GM11168 (cell line): ENCODE data around the gene CMTM8.

Experiments used
- in situ Hi-C: fragments of 300-500 bp; cut with MboI; formaldehyde crosslinking; loops from one replicate; pipeline ENCODE4 v1.12.0; 2022; ENCODE audit warnings: low sequenced_read_pairs; ENCODE audit not compliant: unreplicated experiment

Gene CMTM8

GRCh38 chr3:32302601-32303398 is 64.3 kb downstream of the CMTM8 start:
- in situ Hi-C loops: no loop called here

GRCh38 chr3:32303399-32303747 is 64.9 kb downstream of the CMTM8 start:
- in situ Hi-C loops: no loop called here

GRCh38 chr3:32303977-32304881 is 65.7 kb downstream of the CMTM8 start:
- in situ Hi-C loops: no loop called here

DNA sequence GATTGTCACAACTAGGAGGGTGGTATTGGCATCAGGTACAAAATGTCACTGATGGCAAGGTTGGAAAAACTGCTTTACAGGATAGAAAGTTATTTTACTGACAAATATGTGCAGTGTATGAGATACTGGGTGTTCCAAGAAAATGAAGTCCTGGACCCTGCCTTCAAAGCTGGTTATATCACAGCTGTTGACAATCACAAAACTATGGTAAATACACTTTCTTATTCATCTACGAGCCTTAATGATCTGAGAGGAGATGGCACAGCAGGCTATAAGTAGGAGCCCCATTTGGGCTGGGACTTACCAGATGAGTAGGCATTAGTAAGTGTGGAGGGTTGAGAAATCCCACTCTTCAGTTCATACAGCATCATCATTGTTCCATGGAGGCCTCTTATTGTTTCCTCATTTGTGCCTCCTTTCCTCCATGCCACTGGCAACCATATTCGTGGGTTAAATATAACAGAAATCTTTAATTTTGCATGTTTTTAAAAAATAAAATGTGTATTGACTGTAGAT is 66.9 kb downstream of the CMTM8 start:
- in situ Hi-C loops: no loop called here

DNA sequence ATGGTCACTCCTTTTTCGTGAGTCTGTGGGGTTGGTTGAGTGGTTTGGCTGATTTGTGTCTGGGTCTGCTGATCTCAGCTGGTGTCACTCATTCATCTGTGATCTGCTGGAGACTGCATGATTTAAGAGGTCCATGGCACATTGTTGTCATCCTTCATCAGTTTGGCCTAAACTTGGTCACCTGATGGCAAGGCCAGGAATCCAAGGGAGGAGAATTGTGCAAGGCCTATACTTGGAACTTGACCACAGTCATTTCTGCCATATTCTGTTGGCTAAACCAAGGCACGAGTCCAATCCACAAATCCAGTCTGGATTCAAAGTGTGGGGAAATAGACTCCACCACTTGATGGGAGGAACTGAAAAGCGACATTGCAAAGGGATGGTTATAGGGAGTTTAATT is 67.6 kb downstream of the CMTM8 start:
- in situ Hi-C loops: no loop called here

DNA sequence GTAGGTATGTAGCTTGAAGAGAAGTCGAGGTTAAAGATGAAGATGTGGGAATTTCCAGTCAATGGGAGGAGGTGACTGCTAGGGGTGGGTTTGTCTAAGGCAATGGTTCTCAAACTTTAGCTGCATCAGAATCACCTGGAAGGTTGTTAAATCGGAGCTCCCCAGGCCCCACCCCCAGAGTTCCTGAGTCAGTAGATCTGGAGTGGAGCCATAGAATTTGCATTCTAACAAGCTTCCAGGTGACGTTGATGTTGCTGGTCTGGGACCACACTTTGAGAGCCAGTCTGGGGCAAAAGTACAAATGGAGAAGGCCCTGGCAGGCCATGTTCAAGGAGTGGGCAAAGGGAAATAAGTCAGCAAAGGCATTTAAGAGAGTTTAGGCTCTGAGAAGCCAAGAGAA is 69.1 kb downstream of the CMTM8 start:
- in situ Hi-C loops: no loop called here

DNA sequence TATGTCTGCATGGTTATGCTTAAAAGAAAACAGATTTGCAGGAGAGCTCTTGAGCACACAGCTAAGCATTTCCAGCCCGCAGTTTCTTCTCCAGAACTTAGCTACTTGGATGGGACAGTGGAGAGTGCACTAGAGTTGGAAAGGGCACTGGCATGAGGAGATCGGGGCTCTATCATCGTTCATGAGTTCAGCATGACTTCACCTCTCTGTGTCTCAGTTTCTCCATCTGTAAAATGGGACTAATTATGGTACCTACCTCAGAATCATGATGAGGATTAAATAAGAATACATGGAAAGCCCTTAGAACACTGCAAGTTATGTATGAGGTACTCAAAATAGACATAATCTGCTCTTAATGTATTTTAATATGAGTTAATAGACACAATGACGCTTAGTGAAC is 69.9 kb downstream of the CMTM8 start:
- in situ Hi-C loops: no loop called here

DNA sequence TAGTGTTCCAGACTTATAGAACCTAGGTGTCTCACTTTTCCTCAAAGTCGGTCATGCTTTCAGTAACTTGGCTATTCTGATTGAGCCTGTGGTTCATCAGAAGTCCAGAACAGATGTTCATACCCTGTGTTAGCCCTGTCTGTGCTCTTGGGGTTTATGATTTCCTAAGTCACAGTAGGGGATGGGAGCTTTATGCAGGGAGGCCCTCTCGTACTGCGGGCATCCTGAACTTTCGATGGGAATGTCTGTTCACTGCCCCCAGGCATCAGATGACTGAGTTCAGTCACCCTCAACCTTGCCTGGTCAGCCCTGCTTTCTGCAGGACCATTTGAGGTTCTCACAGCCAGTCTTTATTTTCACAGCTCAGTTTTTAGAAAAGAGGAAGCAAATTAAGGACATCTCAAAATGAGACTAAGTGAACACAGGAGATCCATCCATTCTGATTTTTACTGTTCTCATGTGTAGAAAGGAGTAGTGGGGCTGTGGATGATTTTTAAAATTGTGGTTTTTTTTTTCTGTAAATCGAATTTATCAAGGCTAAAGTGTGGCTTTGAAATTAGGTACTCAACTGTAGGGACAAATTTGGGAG is 71.3 kb downstream of the CMTM8 start:
- in situ Hi-C loops: no loop called here

DNA sequence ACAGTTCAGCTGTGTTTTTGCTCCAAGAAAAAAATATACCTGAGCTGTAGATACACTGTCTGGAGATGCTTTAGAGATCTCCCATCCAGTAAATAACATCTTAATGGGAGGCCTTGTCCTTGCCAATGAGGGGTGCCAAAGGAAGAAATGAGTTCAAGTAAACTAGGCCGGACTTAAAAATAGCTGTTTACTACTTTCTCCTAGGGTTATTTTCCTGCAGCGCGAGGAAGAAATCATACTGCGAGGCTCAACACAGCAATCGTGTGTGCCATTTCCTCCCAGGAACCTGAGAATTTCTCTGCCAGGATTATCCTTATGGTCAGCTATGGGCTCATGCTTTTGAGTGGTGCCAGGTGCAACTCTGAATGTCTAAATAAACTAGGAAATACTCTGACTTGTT is 71.9 kb downstream of the CMTM8 start:
- in situ Hi-C loops: no loop called here

GRCh38 chr3:32310918-32311839 is 72.7 kb downstream of the CMTM8 start:
- in situ Hi-C loops: no loop called here

GRCh38 chr3:32312251-32312650 is 73.8 kb downstream of the CMTM8 start:
- in situ Hi-C loops: no loop called here

- in situ Hi-C loops: no loop called here
These were observed 74.7 kb downstream of the CMTM8 start for GRCh38 chr3:32313169-32313568.

DNA sequence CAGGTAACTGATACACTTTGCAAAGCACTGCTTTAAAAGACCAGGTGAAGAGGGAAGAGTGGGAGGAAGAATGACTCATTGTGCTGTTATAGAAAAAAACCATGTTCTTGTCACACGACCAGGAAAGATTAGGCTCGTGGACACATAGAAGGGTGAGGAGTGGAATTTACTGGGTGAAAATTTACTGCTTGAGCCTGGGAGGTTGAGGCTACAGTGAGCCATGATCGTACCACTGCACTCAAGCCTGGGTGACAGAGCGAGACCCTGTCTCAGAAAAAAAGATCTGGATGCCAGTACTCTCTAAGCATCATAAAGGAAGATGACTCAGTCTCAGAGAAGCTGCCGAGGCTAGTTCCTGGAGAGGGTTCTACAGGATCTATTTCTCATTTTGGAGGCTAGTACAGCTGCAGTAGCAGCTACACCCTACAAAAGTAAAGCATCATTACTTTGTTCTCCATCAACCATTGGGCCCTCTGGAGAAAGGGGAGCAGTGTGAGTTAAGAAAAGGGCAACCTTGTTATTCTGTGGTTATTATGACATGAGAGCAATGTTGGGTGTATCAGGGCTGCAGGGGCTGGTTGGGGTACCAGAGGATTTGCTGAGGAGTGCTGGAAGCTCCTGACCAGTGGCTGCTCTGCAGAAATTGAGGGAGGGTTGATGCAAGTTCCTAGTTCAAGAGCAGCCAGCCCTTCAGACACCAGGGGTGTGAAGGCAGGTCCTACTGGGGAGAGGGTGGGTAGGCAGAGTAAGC is 75.4 kb downstream of the CMTM8 start:
- in situ Hi-C loops: no loop called here

DNA sequence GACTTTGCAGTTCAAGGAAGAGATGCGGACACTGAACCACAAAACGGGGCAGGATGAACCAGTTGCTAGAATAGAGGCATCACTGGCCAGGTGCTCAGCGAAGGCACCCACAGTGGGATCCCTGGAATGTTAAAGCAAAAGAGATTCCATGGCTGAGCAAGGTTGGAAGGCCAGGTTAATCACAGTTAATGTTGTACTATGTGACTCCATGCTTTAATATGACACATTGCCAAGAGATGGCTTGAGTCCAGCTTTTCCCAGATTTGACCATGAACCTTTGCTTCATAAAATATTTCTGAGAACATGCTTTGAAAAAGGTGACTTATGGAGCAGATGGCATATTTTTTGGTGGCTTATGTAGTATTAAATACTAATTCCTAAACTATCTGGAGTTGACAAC is 77.0 kb downstream of the CMTM8 start:
- in situ Hi-C loops: no loop called here

DNA sequence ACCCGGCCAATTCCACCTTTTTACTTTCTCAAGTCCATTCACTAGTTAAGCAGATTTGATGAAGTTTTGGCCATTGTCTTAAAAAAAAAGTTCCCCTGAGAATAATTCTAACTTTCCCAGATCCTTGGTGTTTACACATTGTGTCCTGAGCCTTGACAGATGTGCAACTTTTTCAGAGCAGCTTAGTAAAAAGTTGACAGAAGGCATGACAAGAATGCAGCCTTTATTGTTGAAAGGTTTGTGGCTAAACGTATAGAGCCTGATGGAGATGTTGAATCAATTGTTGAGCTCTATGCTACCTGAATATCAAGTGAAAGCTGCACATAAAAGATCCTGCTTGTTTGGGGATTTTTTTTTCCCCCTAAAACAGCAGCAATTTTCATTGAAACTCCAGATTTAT is 77.8 kb downstream of the CMTM8 start:
- in situ Hi-C loops: no loop called here

GRCh38 chr3:32316976-32317375 is 78.5 kb downstream of the CMTM8 start:
- in situ Hi-C loops: no loop called here

GRCh38 chr3:32319607-32320006 is 81.1 kb downstream of the CMTM8 start:
- in situ Hi-C loops: no loop called here

DNA sequence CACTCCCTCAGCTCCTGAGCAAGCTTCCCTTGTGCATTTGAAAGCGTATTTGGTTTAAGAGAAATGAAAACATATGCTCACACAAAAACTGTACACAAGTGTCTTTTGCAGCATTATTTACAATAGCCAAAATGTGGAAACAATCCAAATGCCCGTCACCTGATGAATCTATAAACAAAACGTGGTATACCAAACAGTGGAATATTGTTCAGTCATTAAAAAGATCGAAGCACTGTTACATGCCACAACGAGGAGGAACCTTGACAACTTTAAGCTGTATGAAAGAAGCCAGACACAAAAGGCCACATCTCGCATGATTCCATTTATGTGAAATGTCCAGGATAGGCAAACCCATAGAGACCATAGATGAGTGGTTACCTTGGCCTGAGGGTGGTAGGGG is 81.6 kb downstream of the CMTM8 start:
- in situ Hi-C loops: no loop called here

- in situ Hi-C loops: no loop called here
These were observed 82.8 kb downstream of the CMTM8 start for GRCh38 chr3:32321095-32321790.
